Neural cell (in vitro differentiated cells): Measurements from ENCODE around the gene CBY1. TPM values are rescaled to one million over a fixed set of nuclear protein-coding genes. Genes with fewer than 3 reads are reported as not detected.

ENCODE experiments used
- H2AFZ ChIP-seq: fragments of 200-600, 300-800 bp; sonication (generic), shearing (Covaris generic); 2 replicates; pipeline ENCODE4 v1.6.0; 2014; ENCODE audit warnings: low read depth, mild to moderate bottlenecking, antibody characterized with exemption, low read length, moderate library complexity
- H3F3A ChIP-seq: fragments of 200-600 bp; shearing (Covaris generic); 2 replicates; pipeline ENCODE4 v1.6.1; 2016; ENCODE audit warnings: mild to moderate bottlenecking, moderate library complexity, mixed read lengths, antibody characterized with exemption, low read length; ENCODE audit not compliant: insufficient read depth, poor library complexity, severe bottlenecking
- H3K27ac ChIP-seq: fragments of 200-600, 300-800 bp; sonication (generic), shearing (Covaris generic); 2 replicates; pipeline ENCODE4 v1.5.1; 2014; ENCODE audit warnings: mild to moderate bottlenecking, low read length, moderate library complexity
- H3K27me3 ChIP-seq: fragments of 300-800, 200-600 bp; sonication (generic), shearing (Covaris generic); 2 replicates; pipeline ENCODE4 v1.6.0; 2014; ENCODE audit warnings: mild to moderate bottlenecking, low read depth, low read length, moderate library complexity; ENCODE audit not compliant: insufficient read depth
- H3K36me3 ChIP-seq: fragments of 300-800, 200-600 bp; sonication (generic), shearing (Covaris generic); 2 replicates; pipeline ENCODE4 v1.5.1; 2014; ENCODE audit warnings: mild to moderate bottlenecking, antibody characterized with exemption, low read length, moderate library complexity; ENCODE audit not compliant: insufficient read depth
- H3K4me2 ChIP-seq: fragments of 300-800, 200-600 bp; sonication (generic), shearing (Covaris generic); 2 replicates; pipeline ENCODE4 v1.6.0; 2014; ENCODE audit warnings: mild to moderate bottlenecking, low read length
- H3K4me3 ChIP-seq: fragments of 300-800, 200-600 bp; sonication (generic), shearing (Covaris generic); 2 replicates; pipeline ENCODE4 v1.5.1; 2014; ENCODE audit warnings: mild to moderate bottlenecking, low read length, moderate library complexity
- H3K79me2 ChIP-seq: fragments of 200-600 bp; shearing (Covaris generic); replicated peaks from 2 replicates; pipeline ENCODE4 v1.6.0; 2014; ENCODE audit warnings: mild to moderate bottlenecking, low read length, moderate library complexity; ENCODE audit not compliant: insufficient read depth
- H3K9ac ChIP-seq: fragments of 300-800, 200-600 bp; sonication (generic), shearing (Covaris generic); 2 replicates; pipeline ENCODE4 v1.6.1; 2016; ENCODE audit warnings: mild to moderate bottlenecking, low read length, mixed read lengths
- H3K9me2 ChIP-seq: fragments of 200-600 bp; shearing (Covaris generic); 2 replicates; pipeline ENCODE4 v1.6.1; 2016; ENCODE audit warnings: mild to moderate bottlenecking, low read length, mixed read lengths; ENCODE audit not compliant: insufficient read depth
- H3K9me3 ChIP-seq: fragments of 200-600, 300-800 bp; sonication (generic), shearing (Covaris generic); 2 replicates; pipeline ENCODE4 v1.6.1; 2016; ENCODE audit warnings: mild to moderate bottlenecking, mixed run types, low read length, moderate library complexity, mixed read lengths
- H4K20me1 ChIP-seq: fragments of 200-600 bp; shearing (Covaris generic); 2 replicates; pipeline ENCODE4 v1.6.1; 2016; ENCODE audit warnings: mild to moderate bottlenecking, mixed run types; ENCODE audit not compliant: insufficient read depth
- EP300 ChIP-seq: fragments of 450-650 bp; conservative IDR thresholded peaks from 2 replicates; pipeline ENCODE4 v1.6.1; 2014; ENCODE audit warnings: antibody characterized with exemption, mild to moderate bottlenecking, moderate library complexity; ENCODE audit not compliant: poor library complexity, severe bottlenecking
- EZH2 ChIP-seq: fragments of 200-600, 300-800 bp; shearing (Covaris generic), sonication (generic); IDR thresholded peaks from 2 replicates; pipeline ENCODE4 v1.6.1; 2014; ENCODE audit warnings: antibody characterized with exemption, low read length, borderline replicate concordance, mild to moderate bottlenecking; ENCODE audit not compliant: insufficient read depth, poor library complexity, severe bottlenecking
- MXI1 ChIP-seq: fragments of 450-650 bp; conservative IDR thresholded peaks from 2 replicates; pipeline ENCODE4 v1.6.1; 2014; ENCODE audit warnings: antibody characterized with exemption, mild to moderate bottlenecking; ENCODE audit not compliant: poor library complexity, severe bottlenecking
- POLR2AphosphoS5 ChIP-seq: IDR thresholded peaks from 2 replicates; pipeline ENCODE4 v1.6.1; 2012
- RAD21 ChIP-seq: fragments of 450-650 bp; conservative IDR thresholded peaks from 2 replicates; pipeline ENCODE4 v1.6.1; 2014; ENCODE audit warnings: antibody characterized with exemption, mild to moderate bottlenecking, moderate library complexity
- SMC3 ChIP-seq: fragments of 450-650 bp; conservative IDR thresholded peaks from 2 replicates; pipeline ENCODE4 v1.6.1; 2014; ENCODE audit warnings: antibody characterized with exemption, mild to moderate bottlenecking, moderate library complexity; ENCODE audit not compliant: poor library complexity
- TAF1 ChIP-seq: IDR thresholded peaks from 2 replicates; pipeline ENCODE4 v1.6.1; 2012; ENCODE audit warnings: low read depth
- polyA plus RNA-seq: library from polyadenylated mRNA; depleted of rRNA; stranded (reverse); fragments of >200 nt; gene quantifications from 2 replicates; pipeline ENCODE4 v1.2.3, GENCODE V29; 2014
- TF ChIP-seq, protein P1 (sequence below): IDR thresholded peaks from 2 replicates; pipeline ENCODE4 v1.6.1; 2012; ENCODE audit warnings: borderline replicate concordance
- TF ChIP-seq, protein P2 (sequence below): fragments of 450-650 bp; IDR thresholded peaks from 2 replicates; pipeline ENCODE4 v1.5.1; 2014; ENCODE audit warnings: antibody characterized with exemption, mild to moderate bottlenecking, moderate library complexity; ENCODE audit not compliant: poor library complexity, severe bottlenecking

The CBY1 gene
- polyA plus RNA-seq, 1 donor from 2014 or later: 51.4 TPM

DNA sequence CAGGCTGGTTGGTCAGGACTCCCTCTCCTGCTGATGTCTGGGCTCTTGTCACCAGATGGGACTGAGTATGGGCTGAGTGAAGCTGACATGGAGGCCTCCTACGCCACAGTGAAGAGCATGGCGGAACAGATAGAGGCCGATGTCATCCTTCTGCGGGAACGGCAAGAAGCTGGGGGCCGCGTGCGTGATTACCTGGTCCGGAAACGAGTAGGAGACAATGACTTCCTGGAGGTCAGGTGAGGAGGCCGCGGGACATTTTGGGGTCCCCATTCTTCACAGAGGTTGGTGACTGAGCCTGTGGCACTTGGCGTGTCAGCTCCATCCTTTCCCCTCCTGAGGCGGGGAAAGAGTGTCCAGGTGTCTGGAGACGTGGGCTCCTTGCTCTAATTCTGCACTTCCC, 59.4 kb downstream of the CBY1 start:
- H3K9me3 ChIP-seq: no peaks in the 10 kb centered on the region
- H3K79me2 ChIP-seq: peaks cover 38% of the 10 kb centered on the region
- H3K27ac ChIP-seq: no peak overlapping the region
- no peaks in the 10 kb centered on the region for H3K27me3 ChIP-seq
- TF ChIP-seq TAF1 (no peak), RAD21 (no peak), POLR2AphosphoS5 (no peak), MXI1 (no peak), SMC3 (no peak), EZH2 (no peak), EP300 (no peak)
- TF ChIP-seq, protein P1, sequence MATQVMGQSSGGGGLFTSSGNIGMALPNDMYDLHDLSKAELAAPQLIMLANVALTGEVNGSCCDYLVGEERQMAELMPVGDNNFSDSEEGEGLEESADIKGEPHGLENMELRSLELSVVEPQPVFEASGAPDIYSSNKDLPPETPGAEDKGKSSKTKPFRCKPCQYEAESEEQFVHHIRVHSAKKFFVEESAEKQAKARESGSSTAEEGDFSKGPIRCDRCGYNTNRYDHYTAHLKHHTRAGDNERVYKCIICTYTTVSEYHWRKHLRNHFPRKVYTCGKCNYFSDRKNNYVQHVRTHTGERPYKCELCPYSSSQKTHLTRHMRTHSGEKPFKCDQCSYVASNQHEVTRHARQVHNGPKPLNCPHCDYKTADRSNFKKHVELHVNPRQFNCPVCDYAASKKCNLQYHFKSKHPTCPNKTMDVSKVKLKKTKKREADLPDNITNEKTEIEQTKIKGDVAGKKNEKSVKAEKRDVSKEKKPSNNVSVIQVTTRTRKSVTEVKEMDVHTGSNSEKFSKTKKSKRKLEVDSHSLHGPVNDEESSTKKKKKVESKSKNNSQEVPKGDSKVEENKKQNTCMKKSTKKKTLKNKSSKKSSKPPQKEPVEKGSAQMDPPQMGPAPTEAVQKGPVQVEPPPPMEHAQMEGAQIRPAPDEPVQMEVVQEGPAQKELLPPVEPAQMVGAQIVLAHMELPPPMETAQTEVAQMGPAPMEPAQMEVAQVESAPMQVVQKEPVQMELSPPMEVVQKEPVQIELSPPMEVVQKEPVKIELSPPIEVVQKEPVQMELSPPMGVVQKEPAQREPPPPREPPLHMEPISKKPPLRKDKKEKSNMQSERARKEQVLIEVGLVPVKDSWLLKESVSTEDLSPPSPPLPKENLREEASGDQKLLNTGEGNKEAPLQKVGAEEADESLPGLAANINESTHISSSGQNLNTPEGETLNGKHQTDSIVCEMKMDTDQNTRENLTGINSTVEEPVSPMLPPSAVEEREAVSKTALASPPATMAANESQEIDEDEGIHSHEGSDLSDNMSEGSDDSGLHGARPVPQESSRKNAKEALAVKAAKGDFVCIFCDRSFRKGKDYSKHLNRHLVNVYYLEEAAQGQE: no peak
- TF ChIP-seq, protein P2, sequence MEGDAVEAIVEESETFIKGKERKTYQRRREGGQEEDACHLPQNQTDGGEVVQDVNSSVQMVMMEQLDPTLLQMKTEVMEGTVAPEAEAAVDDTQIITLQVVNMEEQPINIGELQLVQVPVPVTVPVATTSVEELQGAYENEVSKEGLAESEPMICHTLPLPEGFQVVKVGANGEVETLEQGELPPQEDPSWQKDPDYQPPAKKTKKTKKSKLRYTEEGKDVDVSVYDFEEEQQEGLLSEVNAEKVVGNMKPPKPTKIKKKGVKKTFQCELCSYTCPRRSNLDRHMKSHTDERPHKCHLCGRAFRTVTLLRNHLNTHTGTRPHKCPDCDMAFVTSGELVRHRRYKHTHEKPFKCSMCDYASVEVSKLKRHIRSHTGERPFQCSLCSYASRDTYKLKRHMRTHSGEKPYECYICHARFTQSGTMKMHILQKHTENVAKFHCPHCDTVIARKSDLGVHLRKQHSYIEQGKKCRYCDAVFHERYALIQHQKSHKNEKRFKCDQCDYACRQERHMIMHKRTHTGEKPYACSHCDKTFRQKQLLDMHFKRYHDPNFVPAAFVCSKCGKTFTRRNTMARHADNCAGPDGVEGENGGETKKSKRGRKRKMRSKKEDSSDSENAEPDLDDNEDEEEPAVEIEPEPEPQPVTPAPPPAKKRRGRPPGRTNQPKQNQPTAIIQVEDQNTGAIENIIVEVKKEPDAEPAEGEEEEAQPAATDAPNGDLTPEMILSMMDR: no peak
- no peaks in the 10 kb centered on the region for H3F3A ChIP-seq
- no peaks in the 10 kb centered on the region for H3K36me3 ChIP-seq
- H4K20me1 ChIP-seq: no peaks in the 10 kb centered on the region
- H3K4me3 ChIP-seq: no peak overlapping the region
- H3K9me2 ChIP-seq: no peaks in the 10 kb centered on the region
- H3K9ac ChIP-seq: no peak overlapping the region
- no peak overlapping the region for H3K4me2 ChIP-seq
- no peak overlapping the region for H2AFZ ChIP-seq

DNA sequence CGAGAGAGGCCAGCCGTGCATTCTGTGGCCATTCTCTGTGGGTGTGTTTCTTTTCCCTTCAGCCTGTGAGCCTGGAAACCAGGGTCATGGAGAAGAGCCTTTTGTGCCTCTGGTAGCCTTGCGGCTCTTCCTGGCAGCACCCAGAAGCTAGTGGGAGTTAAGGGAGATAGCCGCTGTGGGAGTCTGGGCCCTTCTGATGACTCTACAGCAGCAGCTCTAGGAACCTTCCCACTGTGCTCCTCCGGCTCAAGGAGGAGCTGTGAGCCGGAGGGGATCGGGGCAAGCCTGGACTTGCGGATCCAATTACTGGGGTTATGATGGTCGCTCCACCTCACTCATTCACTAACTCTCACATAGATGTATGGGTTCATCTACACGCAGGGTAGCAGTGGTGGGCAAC, 59.8 kb downstream of the CBY1 start:
- Histone ChIP-seq H2AFZ (no peak overlapping the region), H3K27me3 (no peaks in the 10 kb centered on the region), H3K79me2 (peaks cover 34% of the 10 kb centered on the region), H3K4me2 (no peak overlapping the region), H3F3A (no peaks in the 10 kb centered on the region), H4K20me1 (no peaks in the 10 kb centered on the region), H3K4me3 (no peak overlapping the region), H3K9me3 (no peaks in the 10 kb centered on the region), H3K36me3 (no peaks in the 10 kb centered on the region), H3K9me2 (no peaks in the 10 kb centered on the region), H3K27ac (no peak overlapping the region), H3K9ac (no peak overlapping the region)
- no peak for TF ChIP-seq SMC3
- no peak for TF ChIP-seq TAF1
- TF ChIP-seq, protein P2: no peak
- no peak for TF ChIP-seq RAD21
- no peak for TF ChIP-seq EP300
- no peak for TF ChIP-seq MXI1
